Epidermal melanocyte (primary cell): Measurements from ENCODE around the gene TFEB.
"Not testable (repeated sequence)": the region's sequence is repeated elsewhere in the genome, so short reads cannot be mapped to it uniquely, and the experiment has no call there.

Source experiments
- DNase-seq: peaks from one replicate; pipeline ENCODE4 v3.0.0; 2011; ENCODE audit warnings: low spot score; ENCODE audit not compliant: insufficient read length

TFEB gene

DNA sequence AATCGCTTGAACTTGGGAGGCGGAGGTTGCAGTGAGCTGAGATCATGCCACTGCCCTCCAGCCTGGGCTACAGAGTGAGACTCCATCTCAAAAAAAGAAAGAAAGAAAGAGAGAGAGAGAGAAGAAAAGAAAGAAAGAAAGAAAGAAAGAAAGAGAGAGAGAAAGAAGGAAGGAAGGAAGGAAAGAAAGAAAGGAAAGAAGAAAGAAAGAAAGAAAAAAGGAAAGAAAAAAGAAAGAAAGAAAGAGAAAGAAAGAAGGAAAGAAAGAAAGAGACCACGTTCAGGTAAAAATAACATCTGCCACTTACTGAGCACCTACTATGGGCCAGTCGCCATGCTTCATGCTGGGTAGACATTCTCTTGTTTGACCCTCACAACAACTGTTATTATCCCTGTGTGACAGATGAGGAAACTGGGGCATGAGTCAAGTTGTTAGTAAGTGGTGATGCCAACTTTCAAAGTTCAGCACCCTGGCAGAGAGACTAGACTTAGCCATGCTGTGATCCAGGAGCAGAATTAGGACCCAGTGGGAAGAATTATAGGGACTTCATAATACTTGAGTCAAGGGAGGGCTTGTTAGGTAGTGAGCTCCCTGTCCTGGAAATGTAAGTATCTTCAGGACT lies 30.7 kb upstream of the TFEB start:
- not testable (repeated sequence) for DNase-seq

DNA sequence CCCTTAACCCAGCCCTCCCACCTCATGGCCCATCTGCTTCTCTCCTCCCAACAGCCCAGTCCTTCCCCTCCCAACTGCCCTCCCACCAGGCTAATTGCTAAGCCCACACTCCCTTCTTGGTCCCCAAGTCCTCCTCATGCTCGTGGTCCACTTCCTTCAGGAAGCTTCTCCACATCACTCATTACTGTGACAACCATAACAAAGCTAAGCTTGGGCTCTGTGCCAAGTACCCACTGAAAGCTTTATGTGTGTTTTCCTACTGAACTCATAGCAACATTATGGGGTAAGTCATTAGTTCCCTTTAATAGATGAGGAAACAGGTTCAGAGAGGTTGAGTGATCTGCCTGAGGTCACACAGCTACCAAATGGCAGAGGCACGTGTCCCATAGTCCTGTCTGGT lies 28.1 kb upstream of the TFEB start:
- no peak for DNase-seq

DNA sequence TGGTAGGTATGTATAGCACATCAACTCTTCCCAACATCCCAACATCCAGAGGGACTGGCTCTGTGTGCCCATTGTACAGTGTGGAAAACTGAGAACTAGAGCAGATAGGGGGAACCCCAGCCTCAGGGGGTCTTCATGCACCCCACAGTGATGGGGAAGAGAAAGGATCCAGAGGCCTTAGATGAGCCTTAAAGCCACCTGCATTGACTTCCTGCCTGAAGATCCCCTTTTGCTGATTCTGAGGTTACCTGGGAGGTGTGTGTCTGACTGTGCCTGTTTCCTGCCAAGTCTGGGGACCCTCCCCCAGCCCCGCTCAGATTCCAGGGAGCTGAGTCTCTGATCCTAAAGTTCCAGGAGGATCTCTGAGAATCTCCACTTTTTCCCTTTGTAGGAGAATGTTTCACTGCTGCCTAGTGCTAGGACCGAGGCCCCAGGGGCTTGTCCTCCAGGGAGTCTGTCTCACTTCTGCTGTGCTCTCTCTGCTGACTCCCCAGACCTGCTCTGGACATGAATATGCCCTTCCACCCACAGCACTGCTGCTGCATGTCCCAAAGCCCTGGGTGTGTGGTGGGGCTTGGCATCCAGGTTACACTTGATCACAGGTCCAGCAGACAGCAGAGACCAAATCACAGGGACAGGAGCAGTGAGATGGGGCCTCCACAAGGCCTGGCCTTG lies 24.6 kb upstream of the TFEB start:
- no peak for DNase-seq

DNA sequence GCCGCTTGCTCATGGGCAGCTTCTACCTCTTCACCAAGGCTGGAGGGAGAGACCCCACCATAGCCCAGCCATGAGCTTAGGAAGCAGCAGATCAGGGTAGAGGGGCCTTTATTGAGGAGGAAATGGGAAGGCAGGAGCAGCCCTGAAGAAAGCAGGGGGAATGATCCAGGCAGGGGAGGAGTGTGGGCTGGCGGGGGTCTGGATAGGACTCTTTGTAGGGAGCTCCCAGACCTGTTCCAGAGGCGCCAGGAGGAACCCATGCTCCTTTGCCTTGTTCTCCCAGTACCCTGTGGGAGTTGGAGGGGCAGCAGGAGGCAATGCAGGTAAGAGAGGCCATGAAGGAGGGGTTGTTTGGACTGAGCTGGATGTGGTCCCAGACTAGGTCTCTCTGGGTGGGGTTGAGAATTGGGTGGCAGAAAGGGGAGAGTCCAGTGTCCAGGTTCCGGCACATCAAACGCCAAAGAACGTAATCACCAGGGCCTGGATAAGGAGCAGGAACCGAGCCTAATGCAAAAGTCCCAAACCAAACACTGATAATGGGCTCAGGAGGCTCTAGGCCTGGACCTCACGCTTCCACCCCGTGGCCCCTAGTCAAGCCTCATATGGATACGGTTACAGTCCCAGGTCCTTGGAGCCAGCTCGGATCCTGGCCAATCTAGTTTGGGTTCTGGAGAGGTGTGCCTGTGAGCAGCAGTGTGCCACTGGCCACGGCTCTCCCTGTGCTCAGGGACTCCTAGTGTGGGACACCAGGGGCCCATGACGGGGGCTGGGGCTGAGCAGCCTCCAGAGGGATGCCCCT lies 23.9 kb upstream of the TFEB start:
- no peak for DNase-seq

DNA sequence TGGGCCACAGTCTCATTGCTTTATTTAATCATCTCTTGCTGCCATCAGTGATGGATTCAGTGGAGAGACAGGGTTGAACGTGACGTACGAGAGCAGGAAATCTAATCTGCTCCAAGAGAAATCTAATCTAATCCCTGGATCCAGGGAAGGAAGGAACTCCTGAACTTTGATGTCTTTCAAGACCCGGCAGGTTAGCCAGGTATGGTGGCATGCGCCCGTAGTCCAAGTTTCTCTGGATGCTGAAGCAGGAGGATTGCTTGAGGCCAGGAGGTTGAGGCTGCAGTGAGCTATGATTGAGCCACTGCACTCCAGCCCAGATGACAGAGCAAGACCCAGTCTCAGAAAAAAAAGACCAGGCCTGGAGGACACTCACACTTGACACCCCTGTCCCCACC lies 23.2 kb upstream of the TFEB start:
- DNase-seq = no peak

DNA sequence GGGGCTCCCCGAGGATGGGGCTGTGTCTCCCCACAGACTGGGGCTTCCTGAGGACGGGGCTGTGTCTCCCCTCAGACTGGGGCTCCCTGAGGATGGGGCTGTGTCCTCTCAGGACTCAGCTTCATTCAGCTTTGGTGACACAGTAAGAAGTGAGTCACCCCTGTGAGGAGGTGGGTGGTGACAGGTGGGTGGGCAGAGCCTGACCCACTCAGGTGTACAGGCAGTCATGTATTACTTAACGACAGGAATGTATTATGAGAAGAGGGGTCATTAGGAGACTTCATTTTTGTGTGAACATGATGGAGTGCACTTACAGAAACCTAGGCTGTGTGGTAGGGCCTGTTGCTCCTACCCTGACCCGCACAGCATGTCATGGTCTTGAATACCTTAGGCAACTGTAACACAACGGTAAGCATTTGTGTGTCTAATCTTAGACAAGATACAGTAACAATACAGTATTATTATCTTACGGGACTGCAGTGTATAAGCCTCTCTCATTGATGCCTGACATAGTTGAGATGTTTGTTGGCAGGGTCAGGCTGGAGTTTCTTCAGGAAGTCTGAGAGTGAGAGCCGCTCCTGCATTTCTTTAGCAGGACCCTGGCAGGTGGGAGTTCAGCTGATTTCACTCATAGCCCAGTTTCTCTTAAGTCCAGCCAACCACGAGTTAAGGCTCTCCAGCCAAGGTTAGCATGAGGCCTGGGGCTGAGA lies 22.7 kb upstream of the TFEB start:
- DNase-seq = no peak

DNA sequence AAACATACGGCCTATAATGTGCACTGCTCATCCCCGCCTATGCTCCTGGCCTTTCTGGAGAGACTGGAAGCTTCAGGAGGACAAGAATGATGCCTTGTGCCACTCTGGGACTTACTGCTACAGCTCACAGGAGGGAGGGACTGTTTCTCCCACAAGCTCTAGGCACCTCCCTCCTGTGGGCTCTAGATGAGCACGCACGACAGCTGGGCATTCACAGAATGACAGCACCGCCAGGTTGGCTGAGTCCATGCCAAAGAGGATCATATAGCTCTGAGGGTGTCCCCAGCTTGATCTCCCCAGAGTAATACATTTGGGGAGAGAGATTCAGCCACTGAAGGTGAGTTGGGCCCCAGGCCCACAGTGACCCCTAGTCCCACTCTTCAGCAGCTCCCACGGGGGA lies 21.9 kb upstream of the TFEB start:
- DNase-seq = no peak

DNA sequence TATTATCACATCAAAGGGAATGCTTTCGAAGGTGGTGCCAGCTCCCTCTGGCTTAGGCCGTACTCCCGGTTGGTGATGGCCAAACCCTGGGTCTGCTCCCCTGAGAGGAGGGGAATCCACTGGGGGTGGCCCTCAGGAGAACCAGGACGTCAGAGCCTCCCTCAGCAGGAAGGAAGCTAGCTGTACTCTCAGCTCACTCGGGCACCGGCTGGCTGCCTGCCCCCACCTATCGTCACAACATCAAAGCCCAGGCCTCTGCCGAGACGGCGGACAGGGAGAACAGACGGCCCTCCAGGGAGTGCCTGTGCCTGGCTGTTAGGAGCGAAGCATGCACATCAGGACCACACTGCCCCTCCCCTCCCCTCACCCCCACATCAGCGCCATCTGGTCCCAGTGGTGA lies 20.9 kb upstream of the TFEB start:
- DNase-seq = no peak

DNA sequence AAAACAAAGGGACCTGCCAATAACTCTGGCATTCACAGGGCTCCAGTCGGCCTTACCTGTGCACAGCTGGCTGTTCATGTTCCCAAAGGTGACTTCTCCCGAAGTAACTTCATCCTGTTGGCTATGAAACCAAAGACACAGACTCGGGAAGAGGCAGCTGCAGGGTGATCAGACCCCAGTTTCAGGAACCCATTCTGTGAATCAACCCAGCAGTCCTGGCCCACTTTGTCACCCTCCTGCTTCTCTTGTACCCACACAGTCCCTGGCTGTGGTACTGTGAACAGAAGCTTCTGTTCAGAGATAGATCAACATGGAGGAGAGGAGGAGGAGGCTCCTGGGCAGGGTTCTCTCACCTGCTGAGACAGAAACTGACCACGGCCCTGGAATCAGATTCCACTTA lies 20.5 kb upstream of the TFEB start:
- no peak for DNase-seq

DNA sequence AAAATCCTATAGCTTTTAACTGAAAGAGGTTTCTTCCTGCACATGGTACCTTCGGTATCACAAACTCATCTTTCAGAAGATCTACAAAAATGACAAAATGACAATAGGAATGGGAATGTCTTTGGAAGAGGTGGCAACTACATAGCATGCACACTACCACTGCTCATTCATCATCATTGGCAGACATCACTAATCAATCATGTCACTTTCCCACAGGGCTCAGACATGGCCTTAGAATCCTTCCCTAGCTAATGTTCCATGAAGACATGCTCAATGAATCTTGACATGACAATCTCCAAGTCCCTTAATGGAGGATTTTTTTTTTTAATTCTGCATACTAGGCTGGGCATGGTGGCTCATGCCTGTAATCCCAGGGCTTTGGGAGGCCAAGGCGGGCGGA lies 15.0 kb upstream of the TFEB start:
- DNase-seq = no peak

DNA sequence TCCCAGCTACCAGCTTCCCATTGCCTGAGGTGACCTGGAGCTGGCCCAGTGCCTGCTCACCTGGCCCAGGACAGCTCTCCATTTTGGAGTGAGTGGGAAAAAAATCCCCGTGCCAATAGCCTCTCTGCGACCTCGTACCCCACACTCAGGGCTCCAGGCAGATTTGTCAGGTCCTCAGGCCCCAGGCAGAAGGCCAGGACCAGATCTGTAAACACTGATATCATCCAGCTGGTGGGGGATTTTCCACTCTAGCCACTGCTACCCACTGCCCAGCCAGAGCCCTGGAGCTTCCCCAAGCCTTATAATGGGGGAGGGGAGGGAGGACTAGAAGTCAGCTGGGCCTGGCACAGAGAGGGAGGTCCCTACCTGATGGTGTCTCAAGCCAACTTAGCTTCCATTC lies 13.1 kb upstream of the TFEB start:
- DNase-seq = no peak

DNA sequence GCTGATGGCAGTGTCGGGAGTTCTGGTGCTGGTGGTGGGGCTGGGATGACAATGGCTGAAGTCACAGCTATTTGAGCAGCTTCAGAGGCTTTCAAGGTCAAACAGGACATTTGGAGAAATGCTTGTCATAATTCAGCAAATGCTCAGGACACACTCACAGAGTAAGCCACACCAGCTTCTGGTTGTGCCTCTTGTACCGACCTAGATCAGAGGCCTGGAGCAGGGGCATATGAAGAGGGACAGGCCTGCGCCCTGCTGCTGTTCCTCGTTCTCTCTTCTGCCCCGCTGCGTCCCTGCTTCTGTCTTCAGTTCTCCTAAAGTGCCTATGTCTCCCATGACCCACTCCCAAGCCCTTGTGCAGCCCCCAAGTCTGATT lies 12.7 kb upstream of the TFEB start:
- no peak for DNase-seq

DNA sequence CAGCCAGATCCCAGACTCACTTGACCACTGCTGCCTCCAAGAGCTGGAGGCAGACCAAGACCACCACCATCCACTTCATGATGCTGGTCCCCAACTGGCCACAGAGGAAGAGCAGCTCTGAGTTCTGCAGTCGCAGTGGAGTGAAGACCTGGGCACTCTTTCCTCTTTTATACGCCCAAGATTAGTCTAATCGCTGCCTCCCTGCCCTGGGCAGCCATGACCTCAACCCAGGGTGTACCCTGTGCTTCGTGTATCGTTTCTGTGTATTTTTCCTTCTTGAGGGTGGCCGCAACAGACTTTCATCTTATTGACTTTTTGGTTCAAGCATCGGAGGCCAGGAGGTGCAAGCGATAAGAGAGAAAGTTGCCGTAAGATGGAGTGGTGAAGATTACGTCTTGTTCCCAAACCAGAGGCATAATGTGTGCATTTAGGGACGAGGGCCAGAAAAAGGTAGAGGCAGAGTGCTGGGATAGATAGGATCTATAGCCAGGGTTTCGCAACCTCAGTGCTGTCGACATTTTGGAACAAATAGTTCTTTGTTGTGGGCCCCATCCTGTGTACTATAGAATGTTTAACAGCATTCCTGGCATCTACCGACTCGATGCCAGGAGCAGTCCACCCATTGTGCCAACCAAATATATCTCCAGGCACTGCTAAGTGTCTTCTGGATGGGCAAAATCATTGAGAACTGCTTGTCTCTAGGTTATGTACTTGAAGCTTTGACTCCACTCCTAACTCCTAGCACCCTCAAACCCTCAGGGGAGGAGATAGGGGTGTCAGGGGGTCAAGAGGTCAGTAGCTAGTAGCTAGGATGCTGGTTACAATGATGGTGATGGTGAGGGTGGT lies 12.1 kb upstream of the TFEB start, which contains the start of gene PGC:
Gene PGC (minus strand): TSS at position 142 of the 846 bp plus-strand sequence. CDS start 63 bp downstream, at position 79.
- DNase-seq = no peak

DNA sequence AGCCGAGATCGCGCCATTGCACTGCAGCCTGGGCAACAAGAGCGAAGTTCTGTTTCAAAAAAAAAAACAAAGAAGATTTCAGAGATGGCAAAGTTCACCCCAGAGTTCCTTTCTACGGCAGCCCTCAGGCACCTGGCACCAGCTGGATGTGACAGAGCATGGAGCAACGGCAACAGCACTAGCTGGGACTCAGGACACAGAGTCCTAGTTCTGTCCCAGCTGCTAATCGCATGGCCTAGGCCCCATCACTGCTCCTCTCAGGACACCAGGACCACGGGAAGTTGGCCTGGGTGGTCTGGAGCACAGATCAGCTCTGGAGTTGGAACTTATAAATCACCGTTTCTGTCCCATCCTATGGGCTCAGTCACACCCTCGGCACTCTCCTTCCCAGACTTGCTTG lies 10.7 kb upstream of the TFEB start:
- DNase-seq = no peak

DNA sequence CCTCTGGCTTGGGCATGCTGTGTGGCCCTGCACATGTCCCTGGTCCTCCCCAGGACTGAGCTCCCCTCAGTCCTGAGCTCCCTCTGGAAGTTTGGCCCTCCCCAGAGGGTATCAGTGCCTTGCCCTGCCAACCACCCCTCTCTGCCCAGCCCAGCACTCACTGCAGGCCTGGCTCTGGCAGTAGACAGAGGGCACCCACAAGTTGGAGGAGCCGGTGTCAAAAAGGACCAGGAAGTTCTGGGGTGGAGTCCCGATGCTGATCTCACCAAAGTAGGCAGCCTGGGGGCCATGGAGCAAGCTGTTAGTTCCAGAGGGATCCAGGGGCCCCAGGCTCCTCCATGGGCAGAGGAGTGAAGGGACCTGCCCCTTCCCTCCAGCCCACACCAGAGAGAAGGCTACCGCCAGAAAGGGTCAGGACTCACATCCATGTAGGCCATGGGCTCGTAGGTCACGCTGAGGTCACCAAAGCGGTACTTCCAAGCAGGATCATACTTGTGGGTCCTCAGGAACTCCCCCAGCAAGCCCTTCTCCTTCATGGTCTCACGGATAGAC lies 8.9 kb upstream of the TFEB start:
- no peak for DNase-seq

DNA sequence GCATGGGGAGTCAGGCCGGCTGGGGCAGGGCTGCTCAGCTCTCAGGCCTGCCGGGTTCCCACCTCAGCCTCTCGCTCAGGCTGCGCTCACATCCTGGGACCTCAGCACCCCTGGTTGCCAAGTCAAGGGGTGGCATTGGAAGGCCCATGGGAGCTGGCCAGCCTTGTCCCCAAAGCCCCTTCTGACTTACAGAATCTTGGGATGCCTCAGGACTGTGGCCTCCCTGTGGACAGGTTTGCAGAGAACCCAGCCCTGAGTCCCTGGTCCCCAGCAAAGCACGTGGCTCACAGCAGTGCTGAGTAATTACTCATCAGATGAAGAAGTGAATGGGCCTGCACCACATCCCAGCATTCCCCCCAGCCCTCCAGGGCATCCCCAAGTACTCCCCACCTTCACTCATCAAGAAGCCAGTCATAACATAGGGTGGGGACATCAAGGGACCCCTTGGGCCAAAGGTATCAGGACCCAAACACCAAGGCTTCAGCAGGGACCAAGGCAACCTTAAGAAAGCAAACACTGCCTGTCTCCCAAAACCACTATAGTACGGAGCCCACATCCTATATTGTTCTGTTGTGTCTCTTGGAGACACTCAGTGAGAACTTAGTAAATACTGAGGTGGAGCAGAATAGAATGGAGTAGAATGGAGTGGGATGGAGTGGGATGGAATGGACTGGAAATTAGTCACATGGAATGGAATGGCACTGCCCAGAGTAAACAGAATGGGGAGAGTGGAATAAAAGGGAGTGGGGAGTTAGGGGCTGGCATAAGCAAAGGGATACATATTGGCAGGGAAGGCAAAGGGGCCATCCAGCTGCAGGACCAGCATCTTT lies 8.2 kb upstream of the TFEB start:
- DNase-seq = no peak

DNA sequence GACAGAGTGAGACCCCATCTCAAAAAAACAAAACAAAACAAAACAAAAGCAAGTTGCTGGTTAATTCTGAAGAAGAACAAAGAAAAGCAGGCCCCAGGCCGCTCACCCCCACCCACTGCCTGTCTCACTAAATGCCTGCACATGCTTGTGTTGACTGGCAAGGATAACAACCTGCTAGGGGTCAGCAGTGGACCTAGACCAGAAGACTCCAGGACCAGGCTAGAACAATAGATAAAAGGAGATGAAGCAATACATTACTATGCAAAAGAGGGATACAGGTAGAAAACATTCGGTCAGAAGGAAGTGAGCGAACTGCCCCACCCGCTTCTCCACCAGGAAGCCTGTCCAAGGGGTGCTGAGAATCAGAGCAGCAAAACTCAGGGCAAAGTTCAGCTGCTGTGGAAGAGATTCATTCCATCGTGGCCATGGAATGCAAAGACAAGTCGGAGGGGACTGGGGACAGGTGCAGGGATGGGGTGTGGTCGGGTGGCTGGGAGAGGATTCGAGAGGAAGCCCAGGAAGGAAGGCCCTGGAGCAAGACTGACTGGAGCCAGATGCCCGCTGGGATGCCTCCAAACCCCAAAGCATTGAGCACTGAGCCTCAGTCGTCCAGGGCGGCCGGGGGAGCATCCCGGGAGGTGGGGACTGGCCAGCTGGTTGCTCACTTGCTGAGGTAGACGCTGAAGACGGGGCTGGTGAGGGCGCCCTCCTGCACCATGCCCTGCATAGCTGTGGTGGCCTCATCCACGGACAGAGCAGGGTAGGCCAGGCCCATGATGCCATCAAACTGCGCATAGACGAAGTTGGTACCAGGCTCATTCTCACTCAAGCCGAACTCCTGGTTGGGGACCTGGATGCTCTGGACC lies 6.5 kb upstream of the TFEB start:
- DNase-seq = no peak

DNA sequence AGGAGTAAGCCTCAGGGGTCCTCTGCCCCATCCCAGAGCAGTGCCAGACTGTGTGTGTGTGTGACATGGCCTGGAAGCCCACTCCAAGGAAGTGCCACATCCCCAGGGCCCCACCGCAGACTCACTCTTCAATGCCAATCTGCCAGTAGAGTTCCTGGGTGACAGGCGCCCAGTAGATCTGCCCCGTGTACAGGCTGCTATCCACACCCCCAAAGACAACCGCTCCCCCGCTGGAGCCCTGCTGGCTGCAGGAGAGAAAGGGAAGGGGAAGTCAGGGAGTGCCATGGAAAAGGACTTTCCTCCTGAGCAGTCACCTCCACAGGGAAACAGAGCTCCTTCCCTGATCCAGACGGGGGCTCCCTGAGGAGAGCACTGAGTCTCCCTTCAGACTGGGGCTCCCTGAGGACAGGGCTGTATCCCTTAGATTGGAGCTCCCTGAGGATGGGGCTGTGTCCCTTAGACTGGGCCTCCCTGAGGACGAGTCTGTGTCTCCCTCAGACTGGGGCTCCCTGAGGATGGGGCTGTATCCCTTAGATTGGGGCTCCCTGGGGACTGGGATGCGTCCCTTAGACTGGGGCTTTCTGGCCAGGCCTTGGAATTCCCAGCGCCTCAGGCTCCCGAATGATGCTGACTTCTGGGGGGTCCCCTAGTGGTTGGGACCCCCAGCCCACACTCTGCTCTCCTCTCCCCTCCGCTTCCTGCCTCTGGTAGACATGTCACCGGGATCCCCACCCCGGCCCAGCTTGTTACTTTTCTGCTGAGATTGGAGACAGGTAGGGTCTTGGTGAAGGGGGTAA lies 5.2 kb upstream of the TFEB start:
- no peak for DNase-seq
